NCI-H1048 (cell line): ENCODE measurements around the gene SLC2A4.

ENCODE experiments used
- DNase-seq: peaks from one replicate; lab custom pipeline; 2025; lab: John Stamatoyannopoulos, UW

SLC2A4 gene

DNA sequence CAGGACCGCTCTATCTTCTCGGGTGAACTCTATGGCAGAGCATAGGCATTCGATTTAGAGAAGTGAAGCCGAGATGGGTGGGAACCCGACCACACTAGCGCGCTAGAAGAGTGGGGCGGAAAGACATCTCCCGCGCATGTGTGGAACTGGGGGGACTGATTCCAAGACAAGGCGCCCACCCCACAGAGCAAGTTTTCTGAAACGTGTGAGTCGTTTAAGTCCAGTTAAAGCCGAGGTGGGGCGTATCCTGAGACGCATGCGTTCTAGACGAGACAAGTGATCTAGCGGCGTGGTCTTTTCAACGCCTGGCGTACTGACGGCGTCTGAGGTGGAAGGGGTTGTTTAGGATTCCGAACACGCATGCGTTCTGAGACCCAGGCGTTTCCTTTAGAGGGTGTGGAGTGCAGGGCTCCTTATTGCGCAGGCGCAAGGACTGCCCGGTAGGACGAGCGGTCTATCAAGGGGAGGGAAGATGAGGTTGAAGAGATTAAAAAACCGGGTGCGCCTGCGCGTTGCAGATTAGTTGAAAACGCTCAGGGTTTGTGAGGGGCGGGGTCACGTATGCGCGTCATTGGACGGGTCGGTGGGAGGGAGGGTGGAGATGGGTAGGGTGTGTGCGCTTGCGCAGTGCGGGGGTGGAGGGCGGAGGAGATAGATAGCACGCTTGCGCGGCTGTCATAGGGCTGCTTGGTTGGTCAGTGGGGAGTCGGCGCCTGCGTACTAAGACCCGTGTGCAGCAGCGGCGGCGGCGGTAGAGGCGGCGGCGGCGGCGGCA lies 25.6 kb downstream of the SLC2A4 start, which contains the start of gene EIF5A:
TSS of gene EIF5A (plus strand) at position 718 of the 775 bp plus-strand sequence. CDS start 2,008 bp downstream, outside the sequence.
- DNase-seq = peak; percentile 99

DNA sequence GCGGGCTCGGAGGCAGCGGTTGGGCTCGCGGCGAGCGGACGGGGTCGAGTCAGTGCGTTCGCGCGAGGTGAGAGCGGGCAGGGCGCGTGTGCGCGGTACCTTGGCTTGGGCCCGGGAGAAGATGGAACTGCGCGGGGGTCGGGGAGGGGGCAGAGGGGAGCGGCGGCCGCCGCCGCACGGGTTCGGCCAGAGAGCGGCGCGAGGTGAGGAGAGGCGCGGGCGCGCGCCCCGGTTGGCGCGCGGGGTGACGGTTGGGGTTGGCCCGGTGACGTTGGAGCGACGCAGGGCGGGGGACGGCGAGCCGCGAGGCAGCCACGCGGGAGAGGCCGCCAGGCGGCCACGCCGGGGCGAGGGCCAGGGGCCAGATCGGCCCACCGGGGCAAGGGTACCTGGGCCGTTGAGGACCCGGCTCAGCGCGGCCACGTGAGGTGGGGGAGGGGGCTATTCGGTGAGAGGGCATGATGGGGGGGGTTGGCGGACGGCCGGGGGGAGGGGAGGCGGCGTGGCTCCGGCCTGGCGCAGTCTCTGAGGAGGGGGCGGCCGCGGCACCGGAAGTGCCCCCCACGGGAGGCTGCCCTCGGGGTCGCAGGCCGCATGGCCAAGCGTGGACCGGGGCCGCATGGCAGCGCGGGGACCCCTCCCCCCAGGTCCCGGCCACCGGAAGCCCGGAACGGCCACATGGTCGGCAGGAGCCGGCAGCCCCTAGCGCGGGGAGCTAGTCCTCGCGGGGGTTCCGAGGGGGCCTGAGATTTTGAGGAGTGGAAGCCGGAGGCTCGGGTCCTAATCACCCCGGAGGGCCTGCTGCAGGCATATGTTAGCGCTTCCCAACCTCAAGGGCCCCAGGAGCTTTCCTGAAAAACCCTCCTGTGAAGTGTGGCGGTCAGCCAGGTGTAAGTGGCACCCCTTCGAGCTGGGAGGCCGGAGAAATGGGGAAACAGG lies 26.4 kb downstream of the SLC2A4 start:
- DNase-seq = no peak

DNA sequence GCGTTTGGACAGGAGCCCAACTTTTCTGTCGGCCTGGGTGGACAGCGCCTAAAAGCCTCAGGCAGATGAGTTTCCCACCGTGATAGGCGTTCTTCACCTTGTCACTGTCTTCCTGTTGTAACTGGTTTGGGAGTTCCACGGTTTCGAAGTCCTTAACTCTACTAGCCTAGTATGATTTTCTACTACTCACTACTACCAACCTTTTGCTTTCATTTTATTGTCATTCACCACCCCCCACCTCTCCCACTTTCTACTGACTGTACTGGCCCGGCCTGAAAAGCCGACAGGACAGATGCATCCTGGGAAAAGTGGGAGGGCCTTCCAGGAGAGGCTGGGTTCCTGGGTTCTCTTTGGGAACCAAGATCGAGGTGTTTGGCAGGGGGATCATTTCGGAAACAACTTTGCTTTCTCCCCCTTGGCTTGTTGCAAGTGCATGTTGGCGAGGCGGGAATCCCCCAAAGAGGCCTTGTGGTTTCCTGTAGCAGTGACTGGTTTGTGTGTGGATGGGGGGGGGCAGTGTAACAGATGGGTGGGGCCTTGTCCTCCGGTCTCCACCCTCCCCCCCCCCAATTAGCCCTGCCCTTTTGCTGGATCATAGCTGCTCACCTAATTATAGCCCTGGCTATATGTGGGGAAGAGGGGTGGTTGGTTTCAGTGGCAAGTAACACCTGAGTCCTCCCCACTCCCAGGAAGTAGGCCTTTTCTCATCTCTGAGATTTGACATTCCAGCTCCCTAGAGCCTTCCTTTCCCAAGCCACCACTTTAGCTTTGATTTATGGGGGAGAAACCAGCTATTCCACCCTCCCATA lies 27.3 kb downstream of the SLC2A4 start:
- peak; percentile 70 for DNase-seq

DNA sequence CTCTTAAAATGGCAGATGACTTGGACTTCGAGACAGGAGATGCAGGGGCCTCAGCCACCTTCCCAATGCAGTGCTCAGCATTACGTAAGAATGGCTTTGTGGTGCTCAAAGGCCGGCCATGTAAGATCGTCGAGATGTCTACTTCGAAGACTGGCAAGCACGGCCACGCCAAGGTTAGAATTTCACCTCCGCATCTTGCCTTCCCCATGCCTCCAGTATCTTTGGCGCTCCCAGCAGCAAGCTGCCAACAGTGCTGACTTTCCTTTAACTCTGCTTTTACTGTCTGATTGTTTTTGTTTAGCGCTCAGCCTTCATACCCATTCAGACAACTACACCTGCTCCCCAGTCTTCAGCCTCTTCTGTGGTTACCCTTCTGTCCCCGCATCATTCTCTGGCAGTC lies 28.1 kb downstream of the SLC2A4 start:
- no peak for DNase-seq

DNA sequence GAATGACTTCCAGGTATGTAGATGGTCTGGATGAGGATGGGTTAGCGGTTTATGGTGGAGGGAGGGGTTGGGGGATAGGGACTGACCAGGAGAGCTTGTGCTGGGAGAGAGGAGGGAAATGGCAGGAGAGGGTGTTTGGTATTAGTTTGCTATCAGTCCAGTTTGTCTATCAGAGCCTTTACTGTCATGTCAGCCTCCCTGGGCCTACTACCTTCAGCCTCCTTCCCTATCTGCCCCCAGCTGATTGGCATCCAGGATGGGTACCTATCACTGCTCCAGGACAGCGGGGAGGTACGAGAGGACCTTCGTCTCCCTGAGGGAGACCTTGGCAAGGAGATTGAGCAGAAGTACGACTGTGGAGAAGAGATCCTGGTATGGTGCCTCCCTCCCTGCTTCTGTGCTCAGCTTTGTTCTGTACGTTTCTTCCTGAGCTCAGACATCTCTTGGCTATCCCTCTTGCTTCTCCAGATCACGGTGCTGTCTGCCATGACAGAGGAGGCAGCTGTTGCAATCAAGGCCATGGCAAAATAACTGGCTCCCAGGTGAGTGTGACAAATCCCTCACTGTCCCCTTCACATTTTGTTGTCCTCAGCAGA lies 29.7 kb downstream of the SLC2A4 start:
- no peak for DNase-seq

DNA sequence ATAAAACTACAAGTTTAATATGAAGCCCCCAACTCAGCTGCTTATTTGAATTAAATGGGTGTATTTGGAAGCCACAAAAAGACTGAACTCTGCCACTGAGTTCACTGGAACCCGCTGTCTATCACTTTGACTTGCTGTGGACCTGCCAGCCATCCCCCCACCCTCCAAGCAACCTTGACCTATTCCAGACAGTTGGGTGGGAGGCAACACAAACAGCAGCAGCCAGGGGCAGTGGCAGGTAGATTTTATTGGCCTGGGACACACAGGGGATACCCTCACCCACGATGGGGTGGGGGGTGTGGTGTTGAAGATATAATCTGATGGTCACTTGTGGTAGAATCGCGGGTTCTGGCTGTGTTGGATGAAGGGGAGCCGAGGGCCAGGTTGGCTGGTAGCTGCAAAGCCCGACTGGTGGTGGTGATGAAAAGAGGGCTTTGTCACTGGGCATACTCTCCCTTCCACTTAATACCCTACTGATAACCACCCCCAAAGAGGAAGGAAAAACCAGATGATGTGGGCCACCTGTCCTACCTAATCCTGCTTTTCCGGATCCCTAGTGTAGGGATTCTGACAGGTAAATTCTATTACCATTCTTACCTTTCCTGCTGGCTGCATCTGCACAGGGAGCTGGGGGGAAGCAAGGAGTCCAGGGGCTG lies 31.0 kb downstream of the SLC2A4 start:
- DNase-seq = no peak

DNA sequence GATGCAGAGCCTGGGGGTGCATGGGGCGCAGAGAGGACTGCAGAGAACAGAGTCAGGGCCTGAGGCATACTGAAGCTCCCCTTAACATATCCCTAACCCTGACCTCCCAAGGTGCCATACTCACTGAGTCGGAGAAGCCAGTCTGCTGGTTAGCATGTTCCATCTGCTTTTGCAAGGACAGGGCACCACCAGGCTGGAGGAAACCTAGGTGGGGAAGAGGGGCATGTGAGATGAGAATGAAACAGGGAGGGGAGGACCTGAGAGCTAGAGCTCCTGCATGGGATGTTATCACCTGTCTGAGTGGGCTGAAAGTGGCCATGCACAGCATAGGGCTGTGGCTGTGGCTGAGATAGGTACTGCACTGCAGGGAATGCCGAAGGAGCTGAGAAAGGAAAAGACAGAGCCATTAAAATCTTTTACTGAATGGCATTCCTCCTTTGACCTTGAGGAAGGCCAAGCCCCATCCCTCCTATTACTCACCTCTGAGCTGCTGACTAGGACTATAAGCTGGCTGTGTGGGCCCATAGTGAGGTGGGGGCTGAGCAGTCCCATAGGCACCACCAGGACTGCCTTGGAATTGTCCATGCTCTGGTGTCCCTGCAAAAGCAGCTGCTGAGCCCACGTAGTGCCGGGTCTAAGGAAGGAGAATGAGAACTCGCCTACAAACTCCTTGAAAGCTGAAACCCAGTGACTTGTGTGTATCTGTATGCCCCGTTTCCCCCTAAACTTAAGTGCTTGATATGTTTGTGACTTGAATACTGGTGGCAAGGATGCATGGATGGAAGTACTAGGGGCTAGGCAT lies 31.8 kb downstream of the SLC2A4 start:
- no peak for DNase-seq

DNA sequence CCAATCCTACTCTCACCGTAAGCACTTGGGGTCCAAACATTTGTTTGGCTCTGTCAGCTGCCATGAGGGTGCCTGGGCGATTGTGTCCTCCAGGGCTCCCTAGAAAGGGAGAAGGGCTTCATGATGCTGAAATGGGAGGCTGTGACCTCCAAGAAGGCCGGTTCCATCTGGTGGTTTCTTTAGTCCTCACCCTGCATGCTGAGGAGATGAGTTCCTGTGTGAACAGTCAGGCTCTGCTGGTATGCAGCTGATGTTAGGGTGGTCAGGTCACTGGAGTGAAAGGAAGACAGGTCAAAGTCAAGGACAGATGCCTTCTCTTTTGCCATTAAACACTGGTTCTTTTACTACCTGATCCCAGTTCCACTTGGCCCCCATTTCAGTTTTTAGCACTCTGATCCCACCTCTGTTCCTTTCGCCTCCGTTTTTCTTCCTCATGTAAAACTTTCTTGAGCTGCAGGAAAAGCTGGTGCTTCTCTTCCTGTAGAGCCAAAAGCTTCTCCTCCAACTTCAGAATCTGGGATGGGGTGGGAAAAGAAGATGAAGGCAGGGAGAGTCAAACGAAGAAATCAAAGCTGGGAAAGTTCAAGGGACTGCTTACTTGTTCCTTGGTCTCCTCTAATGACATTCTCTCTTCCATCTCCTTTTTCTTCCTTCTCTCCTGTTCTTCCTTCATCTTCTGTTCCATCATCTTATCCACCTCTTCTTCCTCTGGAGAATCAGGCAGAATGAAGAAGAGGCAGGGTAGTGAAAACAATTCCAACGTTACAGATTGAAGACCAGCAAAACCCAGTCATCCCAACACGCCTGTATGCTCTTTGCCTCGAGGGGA lies 32.6 kb downstream of the SLC2A4 start:
- no peak for DNase-seq

DNA sequence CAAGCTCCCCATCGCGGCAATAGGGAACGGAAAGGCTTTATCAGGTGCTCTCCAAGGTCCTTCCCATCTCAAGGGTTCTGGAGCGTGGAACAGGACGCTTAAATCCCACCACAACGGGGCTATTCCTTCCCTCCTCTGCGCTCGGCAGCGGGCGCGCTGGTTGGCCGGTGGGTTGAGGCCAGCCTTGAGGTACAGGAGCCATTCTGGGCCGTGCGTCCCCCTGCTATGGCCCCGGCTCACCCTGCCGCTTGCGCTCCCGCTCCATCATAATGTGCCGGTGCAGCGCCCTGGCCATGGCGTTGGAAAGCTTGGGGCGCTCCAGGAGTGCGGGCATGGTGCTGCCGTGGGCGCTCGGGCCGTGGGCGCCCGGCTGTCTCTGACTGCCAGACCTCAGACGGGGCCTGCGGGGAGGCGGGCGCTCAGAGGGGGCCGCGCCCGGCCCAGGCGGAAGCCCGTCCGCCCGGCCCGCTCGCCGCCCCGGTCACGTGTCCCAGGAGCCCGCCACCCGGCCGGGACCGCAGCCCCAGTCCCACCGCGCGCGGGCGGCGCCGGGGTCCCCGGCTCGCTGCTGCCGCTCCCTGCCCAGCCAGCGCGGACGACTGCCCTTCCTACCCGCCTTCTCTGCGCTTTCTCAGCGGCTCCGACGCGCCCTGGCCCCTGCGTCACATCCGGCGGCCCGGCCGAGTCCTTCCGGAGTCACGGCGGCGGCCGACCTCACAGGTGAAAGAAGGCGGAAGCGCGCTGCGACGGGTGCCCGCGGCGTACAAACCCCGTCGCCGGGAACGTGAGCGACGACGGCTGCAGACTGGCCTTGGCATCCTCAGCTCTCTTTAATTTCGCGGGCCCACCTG lies 33.4 kb downstream of the SLC2A4 start, which contains the start of gene GPS2:
TSS of gene GPS2 (minus strand) at position 642 of the 851 bp plus-strand sequence. CDS start at position 334, 308 bp downstream.
- peak; percentile 70 for DNase-seq

DNA sequence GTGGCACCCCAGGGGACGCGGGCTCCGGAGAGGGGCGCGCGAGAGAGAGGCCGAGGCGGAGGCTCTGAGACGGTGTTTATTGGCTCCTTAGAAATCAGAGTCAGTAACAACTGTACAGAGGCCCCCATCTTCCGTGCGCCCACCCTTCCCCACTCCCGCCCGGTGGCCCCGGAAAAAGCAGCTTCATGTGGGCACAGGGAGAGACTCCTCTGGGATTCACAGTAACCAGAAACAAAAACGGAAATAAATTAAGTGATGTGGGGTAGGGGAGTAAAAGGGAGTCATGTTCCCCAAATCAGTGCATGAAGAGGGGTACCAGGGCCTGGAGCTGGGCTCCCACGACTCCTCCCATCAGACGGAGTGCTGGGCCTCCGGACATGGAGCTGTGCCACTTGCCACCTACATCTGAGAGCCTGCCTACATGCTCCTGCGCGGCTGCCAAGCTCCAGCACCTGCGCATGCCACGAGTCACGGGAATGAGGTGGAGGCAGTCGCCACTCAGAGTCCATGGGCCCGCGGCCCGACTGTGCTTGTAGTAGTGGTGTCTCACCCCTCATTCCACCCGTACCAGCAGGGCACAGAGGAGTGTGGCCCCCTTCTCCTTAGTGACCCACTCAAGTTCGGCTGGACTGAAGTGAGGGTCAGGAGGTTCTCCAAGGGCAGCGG lies 34.2 kb downstream of the SLC2A4 start:
- no peak for DNase-seq

DNA sequence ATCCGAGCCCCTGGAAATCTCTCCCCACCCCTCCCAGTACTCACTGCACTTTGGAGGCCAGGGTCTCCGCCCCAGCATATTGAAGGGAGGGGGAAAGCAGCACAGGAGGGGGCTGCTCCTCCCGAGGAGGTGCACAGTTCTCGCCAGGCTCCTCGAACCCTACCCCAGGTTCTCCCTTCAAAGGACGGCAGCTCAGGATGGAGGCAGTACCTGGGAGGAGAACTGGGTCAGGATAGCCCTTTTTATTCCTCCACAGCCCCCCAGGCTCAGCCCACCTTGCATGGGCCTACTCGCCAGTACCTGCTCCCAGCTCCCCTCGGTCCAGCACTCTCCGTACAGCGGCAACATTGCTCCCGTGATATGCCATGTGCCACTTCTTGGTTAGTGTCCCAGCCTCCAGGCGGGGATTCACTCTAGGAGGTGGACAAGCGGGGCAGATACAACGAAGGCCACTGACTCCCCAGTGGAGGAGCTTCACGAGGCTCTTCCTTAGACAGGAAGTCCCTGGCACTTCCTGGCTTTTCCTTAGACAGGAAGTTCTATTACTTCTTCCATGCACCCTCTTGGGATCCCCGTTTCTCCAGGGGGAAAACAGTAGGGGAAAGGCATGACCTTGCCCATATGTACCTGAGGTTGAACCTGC lies 35.8 kb downstream of the SLC2A4 start:
- DNase-seq = no peak

DNA sequence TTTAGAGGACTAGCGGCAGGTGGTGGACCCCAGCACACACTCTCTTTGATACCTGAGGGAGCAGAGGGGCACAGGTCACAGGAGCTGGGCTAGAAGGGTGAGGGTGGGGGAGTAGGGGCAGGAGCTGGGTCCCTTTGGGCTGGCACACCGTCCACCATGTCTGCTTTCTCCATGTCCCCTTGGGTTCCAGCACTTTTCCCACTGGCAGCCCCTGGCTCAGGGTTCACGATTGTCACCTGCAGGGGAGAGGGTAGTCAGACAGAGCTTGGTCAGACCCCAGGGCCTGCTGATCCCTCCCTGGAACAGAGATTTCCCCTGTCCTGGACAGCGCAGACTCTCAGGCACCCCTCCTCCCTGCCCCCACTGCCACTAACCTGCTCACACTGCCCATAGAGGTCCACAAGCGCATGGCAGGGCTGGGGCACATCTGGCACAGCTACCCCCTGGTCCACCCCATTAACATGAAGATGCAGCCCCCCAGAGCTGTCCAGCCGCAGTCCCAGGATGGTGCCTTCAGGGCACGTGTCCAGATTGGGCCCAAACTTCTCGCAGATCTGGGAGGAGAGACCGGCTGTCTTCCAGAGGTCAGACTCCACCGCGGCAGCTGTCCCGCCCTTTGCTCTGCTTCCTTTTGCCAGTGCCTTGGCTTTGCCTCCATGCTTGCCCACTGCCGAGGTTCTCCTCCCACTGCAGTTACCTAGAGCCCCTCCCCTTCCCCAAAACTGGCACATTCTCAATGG lies 36.8 kb downstream of the SLC2A4 start:
- no peak for DNase-seq

DNA sequence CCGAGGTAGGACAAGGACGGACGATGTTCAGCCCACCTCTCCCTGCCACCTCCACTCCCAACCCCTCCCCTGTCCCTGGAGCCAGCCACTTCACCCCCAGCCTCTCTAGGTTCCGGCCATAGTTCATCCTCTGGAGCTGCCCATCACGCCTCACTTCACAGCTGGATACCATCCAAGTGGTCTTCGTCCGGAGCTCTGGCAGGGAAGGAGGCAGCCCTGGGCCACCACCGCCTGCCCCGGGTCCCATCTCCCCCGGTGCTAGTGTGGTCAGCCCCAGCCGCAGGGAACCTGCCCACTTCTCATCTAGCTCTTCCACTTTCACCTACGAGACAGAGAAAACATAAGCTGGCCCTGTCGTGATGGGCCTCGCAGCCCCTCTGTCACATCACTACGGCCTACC lies 39.9 kb downstream of the SLC2A4 start:
- DNase-seq = no peak

DNA sequence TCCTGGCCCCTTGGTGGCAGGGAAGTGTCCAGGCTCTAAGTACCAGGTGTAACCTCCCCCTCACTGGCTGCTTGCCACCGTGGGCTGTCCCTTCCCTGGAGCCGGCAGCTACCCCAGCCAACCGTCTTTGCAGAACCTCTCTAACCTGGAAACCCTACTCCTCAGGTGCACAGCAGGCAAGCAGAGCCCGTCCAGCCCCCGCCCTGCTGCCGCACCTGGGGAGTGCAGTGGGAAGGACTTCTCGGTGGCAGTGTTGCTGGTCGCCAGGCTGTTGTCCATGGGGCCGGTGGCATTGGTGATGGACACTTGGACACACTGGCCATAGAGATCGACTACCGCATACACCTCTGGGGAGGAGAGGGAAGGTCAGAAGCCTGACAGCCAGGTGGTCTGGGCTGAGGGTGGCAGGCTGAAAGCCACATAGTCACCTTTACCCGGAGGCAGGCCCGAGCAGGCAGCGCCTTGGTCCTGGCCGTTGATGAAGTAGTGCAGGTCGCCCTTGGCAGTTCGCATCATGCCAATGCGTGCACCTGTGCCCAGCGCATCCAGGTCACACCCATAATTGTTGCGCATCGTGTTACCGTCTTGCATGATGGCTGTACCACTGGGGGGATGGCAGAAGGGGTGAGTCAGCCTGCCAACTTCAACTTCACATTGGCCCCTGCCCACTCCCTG lies 41.1 kb downstream of the SLC2A4 start:
- DNase-seq = no peak

DNA sequence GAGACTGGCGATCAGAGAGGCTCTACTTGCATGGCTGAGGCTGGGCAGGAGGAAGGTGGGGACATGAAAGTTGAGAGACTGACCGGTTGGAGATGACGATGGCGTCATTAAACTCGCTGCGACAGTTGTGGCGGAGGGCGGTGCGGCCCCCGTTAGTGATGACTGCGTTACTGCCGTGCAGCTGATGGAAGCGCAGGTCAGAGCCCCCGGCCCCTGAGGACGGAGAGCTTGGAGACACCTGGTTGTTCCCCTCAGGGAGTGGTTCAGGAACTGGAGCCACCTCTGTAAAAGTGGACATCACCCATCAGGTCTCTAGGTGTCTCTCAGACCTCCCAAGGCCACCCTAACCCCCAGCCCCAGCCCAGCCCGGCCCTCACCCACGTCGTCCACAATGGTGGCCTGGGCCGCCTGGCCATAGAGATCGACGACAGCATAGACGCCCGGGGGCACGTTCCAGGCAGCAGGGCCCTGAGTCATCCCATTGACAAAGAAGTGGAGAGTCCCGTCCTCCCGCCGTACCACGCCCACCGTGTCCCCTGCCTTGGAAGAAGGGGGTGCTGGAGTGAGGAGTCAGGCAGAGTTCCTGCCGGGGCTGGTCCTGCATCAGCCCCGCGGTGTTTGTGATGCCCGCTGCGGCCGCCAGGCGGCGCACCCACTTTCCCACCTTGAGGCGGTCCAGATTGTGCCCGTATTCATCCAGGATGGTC lies 42.4 kb downstream of the SLC2A4 start:
- no peak for DNase-seq
